ENCODE data around the gene CCDC60.

CCDC60 gene

GRCh38 chr12:119373666-119374065 lies 39.1 kb downstream of the CCDC60 start:
- TF ChIP-seq CSRNP3 (CRISPR knock-in tag; IDR thresholded peaks at IDR 0.05) (no peak), PATZ1 (CRISPR knock-in tag; IDR thresholded peaks at IDR 0.05; ENCODE audit: borderline replicate concordance) (no peak), BACH2 (CRISPR knock-in tag; IDR thresholded peaks at IDR 0.05; ENCODE audit: borderline replicate concordance) (no peak), PPARA (CRISPR knock-in tag; IDR thresholded peaks at IDR 0.05; ENCODE audit: borderline replicate concordance) (no peak), ZNF70 (CRISPR knock-in tag; IDR thresholded peaks at IDR 0.05) (no peak), POU6F1 (CRISPR knock-in tag; IDR thresholded peaks at IDR 0.05; ENCODE audit: borderline replicate concordance, low read depth) (no peak), CSDC2 (CRISPR knock-in tag; IDR thresholded peaks at IDR 0.05) (no peak), ZNF8 (CRISPR knock-in tag; IDR thresholded peaks at IDR 0.05) (no peak)
- ATAC-seq = no peak

- ATAC-seq = no peak
- TF ChIP-seq TCF4 (CRISPR knock-in tag; IDR thresholded peaks at IDR 0.05; ENCODE audit: borderline replicate concordance) = no peak
- TF ChIP-seq ZFP30 (CRISPR knock-in tag; IDR thresholded peaks at IDR 0.05) = no peak
These were observed 40.1 kb downstream of the CCDC60 start for GRCh38 chr12:119374635-119375034.

GRCh38 chr12:119375075-119375882 lies 40.8 kb downstream of the CCDC60 start:
- no peak for ATAC-seq
- TF ChIP-seq CREB5 (CRISPR knock-in tag; IDR thresholded peaks at IDR 0.05; ENCODE audit: low read depth) (no peak), ZFP30 (CRISPR knock-in tag; IDR thresholded peaks at IDR 0.05) (no peak), RARB (CRISPR knock-in tag; IDR thresholded peaks at IDR 0.05) (no peak), POU6F1 (CRISPR knock-in tag; IDR thresholded peaks at IDR 0.05; ENCODE audit: borderline replicate concordance, low read depth) (no peak), ARNTL (CRISPR knock-in tag; IDR thresholded peaks at IDR 0.05; ENCODE audit: borderline replicate concordance, low read depth) (no peak), ZFP3 (CRISPR knock-in tag; IDR thresholded peaks at IDR 0.05) (no peak), BACH2 (CRISPR knock-in tag; IDR thresholded peaks at IDR 0.05; ENCODE audit: borderline replicate concordance) (no peak), PPARA (CRISPR knock-in tag; IDR thresholded peaks at IDR 0.05; ENCODE audit: borderline replicate concordance) (no peak), TOX (CRISPR knock-in tag; IDR thresholded peaks at IDR 0.05; ENCODE audit: borderline replicate concordance) (no peak), GLIS3 (CRISPR knock-in tag; IDR thresholded peaks at IDR 0.05) (no peak), CSDC2 (CRISPR knock-in tag; IDR thresholded peaks at IDR 0.05) (no peak), ZNF70 (CRISPR knock-in tag; IDR thresholded peaks at IDR 0.05) (no peak), SNAI2 (CRISPR knock-in tag; IDR thresholded peaks at IDR 0.05) (no peak), ISL1 (CRISPR knock-in tag; IDR thresholded peaks at IDR 0.05) (no peak), CSRNP3 (CRISPR knock-in tag; IDR thresholded peaks at IDR 0.05) (no peak), ZNF8 (CRISPR knock-in tag; IDR thresholded peaks at IDR 0.05) (no peak), TSHZ2 (CRISPR knock-in tag; IDR thresholded peaks at IDR 0.05) (no peak), ESRRG (CRISPR knock-in tag; IDR thresholded peaks at IDR 0.05) (no peak)

Measured in SK-N-SH treated with all-trans-retinoic acid at 6 μM for 48 hours (cell line).